ENCODE measurements around the gene PEDS1.
"Not testable (repeated sequence)": the region's sequence is repeated elsewhere in the genome, so short reads cannot be mapped to it uniquely, and the experiment has no call there.

GRCh38 chr20:50137702-50138101 is 15.8 kb downstream of the PEDS1 start:
- TF ChIP-seq CTCF, EP300 (IDR thresholded peaks at IDR 0.05): not testable (repeated sequence)

Measured in ovary (tissue), 3 donors.